ENCODE measurements around the gene MLLT1.

MLLT1 gene

GRCh38 chr19:6235031-6235951 lies 44.5 kb downstream of the MLLT1 start:
- DNase-seq (ENCODE audit: low read depth in 2 of 2), result no peak

DNA sequence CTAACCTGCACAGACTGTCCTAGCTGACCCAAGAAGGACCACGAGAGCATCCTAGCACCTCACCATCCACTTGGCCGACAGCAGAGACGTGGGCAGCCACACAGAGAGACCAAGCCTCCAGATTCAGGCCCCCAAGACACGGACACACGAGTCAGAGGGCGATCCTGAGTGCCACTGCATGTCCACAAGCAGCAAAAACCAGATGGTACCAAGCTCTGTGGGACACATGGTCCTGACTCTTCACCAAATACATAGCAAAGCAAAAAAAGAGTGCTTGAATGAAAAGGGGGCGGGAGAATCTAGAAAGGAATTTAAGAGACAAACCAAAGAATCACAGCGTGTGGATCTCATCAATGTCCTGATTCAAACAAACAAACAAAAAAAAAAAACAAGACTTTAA lies 45.2 kb downstream of the MLLT1 start:
- DNase-seq (ENCODE audit: low read depth in 2 of 2), result no peak

GRCh38 chr19:6233827-6234511 lies 45.8 kb downstream of the MLLT1 start:
- DNase-seq (ENCODE audit: low read depth in 2 of 2), result no peak

DNA sequence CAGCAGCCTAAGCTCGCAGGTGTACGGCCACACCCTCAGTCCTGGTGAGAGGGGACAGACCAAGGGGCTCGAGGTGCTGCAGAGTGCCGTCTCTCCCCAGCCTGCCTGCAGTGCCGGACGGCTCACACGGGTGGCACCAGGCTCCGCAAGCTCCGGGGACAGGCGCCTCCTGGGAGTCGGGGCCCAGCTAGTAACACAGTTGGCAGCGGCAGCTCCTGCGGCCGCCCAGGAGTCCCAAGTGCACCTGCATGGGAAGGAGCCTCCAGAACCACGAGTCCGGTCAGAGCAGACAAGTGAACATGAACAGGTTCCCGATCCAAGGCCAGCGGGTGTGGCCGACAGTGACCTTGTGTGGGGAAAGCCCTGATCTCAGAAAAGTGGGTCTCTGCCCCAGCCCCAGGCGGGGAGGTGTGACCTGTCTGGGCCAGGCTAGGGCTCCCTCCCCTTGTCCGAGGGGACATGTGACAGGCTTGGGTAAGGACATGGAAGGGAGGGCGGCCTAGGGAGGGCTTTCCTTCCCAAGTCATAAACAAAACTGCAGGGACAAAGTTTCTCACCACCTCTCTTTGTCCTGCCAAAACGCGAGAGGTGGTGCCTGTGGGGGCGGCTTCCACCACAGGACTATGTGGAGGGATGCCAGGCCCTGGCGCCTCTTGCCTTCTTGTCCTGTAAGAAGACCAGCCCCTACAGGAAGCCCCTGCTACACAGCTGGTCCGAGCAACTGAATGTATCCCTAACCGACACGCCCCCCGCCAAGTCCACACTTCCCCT lies 46.5 kb downstream of the MLLT1 start:
- no peak for DNase-seq (ENCODE audit: low read depth in 2 of 2)

DNA sequence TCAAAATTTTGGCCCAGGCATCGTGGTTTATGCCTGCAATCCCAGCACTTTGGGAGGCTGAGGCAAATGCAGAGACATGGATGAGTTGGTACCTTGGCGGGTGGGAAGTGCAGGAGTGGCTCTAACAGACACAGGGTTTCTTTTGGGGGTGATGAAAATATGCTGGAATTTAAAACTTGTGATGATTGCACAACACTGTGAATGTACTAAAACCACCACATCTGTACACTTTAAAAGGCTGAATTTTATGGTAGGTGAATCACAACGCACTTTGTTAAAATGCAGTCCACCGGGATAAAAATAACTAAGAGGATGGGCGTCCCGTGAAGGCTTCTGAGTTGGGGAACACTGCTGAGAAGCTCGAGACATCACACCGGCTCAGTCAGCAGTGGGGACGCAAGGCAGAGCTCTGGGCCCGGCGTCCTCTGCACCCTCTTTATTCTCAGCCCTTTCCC lies 47.1 kb downstream of the MLLT1 start:
- DNase-seq (ENCODE audit: low read depth in 2 of 2), result no peak

DNA sequence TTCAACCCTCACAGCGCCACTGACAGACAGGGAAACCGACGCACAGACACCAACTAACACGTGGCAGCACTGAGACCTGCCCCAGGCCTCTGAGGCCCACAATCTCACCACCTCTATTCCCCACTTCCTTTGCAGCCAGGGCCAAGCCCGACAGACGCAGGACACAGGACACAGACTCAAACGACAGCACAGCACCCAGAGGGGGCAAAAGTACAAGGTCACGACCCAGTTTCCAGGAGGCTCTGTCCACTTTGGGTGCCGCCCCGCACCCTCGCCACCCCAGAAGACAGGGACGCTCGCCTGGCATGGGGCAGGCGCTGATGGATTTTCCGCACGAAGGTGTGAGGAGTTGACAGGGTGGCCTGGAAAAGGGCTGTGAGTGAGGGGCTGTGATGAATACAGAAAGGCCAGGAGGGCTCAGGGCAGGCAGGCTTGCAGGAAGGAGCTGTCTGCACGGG lies 48.8 kb downstream of the MLLT1 start:
- DNase-seq (ENCODE audit: low read depth in 2 of 2), result no peak

DNA sequence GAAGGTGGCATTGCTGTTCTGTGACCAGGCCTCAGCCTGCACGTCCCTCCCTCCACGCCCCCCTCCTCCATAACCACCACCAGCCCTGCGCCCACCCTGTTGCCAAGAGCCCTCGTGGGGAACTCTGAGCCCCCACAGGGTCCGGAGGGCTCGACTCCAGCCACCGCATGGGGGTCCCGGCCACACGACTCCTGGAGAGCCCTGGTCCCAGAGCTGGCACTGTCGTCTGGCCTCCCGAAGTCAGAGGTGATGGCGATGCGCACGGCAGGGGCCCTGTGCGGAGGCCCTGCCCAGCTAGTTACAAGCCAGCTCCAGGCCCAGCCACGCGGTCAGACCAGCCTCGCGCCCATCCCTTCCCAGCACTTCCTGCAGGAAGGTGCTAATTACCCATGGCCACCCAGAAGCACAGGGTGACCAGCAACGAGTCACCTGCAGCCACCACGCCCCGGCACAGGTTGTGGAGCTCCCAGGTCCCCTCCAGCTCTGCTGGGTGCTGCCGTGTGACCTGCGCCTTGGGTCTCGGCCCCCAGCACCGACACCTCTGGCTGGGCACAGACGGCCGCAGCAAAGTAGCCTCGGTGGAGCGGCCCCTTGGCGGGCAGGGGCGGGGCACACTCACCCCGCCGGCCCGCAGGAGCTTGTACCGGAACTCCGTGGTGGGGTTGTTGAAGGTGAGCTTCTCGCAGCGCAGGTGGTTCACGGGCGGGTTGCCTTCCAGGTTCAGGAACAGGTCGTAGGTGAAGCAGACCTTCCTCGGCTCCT lies 49.6 kb downstream of the MLLT1 start:
- no peak for DNase-seq (ENCODE audit: low read depth in 2 of 2)

DNA sequence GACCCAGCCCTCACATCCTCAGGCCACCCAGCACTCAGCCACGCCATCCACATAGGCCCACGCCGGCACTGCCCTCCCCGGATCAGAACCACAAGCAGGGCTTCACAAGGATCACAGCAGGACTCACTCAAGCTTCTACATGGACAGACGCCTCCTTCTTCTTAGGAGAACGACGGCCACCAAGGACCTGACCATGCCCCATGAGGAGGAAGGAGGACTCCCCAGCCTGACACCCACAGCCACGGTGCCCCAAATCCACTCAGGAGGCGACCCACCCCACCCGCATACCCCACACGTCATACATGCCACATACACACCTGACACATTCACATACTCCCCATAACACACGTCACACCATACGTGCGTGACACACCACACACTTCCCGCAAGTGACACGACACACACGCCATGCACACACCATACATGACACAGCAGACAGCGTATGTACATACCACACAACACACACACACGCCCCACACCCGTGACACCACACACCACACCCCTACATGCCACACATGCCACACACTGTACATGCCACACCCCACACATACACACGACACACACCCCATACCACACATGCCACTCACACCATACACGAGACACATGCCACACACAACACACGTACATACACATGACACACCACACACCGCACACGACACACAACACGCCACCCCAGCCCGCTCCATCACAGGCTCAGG lies 50.4 kb downstream of the MLLT1 start:
- DNase-seq (ENCODE audit: low read depth in 2 of 2), result no peak

DNA sequence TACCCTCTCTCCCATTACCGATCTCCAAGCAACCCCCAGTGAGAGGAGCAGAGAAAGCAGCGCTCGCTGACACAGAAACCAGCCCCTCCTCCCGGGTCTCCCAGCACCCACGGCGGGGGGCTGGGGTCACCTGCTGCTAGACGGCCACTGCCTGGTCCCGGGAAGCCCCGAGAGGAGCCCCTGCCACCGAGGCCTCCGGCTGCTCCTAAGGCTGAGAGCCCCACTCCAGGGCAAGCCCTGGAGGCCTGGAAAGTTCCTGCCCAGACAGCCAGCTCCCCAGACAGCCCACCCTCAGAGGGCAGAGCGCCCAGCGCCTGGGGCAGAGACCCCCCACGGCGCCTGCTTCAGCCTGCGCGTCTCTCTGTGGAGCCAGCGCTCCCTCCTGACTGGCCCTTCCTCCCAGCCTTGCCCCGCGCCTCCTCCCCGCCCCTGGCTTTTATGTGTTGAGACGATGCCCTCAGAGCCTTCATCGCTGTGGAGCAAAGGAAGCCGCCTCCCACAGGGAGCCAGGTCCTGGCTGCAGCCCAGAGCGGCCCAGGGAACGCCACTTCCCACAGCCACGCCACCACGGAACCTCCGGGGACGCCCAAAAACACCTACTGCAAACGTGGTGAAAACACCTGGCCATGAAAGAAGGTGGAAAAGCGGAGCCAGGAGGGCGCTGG lies 51.1 kb downstream of the MLLT1 start:
- no peak for DNase-seq (ENCODE audit: low read depth in 2 of 2)

DNA sequence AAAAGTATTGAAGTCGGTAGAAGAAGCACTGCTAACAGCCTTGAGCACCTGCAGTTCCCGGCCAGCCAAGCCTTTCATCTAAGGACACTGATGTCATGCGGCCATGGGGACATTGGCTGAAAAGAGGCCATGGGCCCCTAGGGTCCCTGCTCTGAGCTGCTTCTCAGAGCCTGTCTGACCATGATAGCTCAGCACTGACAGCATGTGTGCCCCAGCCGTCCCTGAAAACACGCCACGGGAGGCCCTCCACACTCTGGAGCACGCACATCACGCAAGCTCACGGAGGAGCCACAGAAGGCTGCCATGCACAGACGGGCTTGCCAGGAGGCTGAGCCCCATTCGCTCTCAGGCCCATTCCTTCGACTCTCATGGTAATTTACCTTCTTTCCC lies 51.8 kb downstream of the MLLT1 start:
- no peak for DNase-seq (ENCODE audit: low read depth in 2 of 2)

GRCh38 chr19:6227156-6227935 lies 52.4 kb downstream of the MLLT1 start:
- DNase-seq (ENCODE audit: low read depth in 2 of 2), result no peak

DNA sequence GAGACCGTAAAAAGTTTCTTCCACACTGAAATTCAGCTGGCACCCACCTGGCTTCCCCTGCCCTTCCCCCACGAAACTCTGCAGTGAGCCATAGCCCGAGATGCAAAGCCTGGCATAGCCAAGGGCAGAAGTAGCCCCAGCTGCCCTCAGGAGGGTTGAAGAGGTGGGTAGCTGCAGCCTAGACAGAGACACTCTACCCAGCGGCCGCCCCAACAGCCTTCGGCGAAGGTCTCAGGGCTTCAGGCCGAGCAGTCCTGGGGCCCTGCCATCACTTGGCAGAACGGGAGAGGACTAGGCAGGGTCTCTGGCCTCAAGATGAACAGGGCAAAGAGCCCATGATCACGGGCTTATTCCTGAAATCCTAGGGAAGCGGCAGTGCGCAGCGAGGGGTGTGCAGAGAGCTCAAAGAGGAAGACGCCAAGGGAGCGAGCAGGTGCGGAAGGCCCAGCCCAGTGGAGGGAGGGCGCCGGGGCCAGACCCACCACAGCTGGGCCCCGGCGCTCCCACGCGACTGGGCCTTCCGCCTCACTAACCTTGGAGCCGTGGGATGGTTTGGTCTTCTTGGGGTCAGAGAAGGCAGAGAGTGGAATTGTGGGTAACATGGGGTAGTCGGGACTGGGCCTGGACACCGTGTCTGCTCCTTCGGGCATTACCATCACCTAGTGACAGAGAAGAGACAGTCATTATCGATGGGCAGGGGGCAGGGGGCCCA lies 53.2 kb downstream of the MLLT1 start:
- DNase-seq (ENCODE audit: low read depth in 2 of 2), result no peak

- no peak for DNase-seq (ENCODE audit: low read depth in 2 of 2)
Observed at GRCh38 chr19:6226012-6226411, 53.8 kb downstream of the MLLT1 start.

GRCh38 chr19:6225232-6225865 lies 54.4 kb downstream of the MLLT1 start:
- DNase-seq (ENCODE audit: low read depth in 2 of 2), result no peak

DNA sequence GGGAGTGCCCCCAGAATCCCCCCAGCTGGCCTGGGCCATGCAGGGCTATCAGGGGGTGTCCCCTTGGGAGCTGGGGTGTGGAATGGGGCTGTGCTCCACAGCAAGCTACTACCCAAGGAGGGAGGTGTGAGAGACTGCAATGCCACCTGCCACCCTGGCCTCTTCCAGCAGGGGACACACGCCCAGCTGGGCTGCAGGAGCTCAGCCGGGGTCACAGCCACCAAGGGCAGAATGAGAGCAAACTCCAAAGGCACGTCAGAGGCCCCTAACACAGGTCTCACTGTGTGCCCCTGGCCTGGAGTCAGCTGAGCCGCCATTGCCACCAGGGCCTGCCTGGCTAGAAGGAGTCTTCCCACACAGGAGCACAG lies 55.5 kb downstream of the MLLT1 start:
- no peak for DNase-seq (ENCODE audit: low read depth in 2 of 2)

DNA sequence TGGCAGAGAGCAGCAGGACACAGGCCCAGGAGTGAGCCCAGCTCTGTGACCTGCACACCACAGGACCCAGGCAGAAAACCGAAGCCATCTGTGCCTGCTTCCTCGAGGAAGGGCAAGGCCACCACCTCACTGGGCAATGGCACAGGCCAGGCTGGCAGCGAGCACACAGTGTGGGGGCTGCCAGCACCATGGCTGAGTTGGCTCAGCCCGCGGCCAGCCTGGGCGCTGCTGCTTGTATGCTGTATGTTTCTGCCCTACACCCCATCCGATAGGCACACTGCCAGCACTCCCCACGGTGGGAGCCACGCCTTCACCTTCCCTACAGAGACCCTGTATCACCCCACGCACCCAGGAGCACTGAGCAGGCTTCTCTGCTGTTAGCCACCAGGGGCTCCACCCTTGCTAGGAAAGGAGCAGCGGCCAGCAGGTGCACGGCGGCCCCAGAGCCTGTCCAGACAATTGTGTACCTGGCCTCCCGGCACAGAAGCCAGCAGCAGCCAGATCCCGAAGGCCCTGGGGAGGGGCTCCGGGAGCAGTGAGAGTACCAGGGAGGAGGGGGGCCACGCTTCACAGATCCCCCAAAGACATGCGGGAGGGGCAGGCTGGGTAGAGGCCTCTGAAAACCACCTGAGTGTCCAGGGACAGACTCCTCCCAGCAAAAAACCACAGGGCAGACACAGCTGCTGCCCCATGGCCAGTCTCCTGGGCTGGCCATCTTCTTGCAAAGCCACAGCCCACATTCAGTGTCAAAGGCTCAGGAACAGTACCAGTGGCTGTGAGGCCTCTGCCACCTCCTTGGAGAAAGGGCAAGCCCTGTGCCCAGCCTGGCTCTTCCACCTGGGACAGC lies 56.1 kb downstream of the MLLT1 start:
- no peak for DNase-seq (ENCODE audit: low read depth in 2 of 2)

DNA sequence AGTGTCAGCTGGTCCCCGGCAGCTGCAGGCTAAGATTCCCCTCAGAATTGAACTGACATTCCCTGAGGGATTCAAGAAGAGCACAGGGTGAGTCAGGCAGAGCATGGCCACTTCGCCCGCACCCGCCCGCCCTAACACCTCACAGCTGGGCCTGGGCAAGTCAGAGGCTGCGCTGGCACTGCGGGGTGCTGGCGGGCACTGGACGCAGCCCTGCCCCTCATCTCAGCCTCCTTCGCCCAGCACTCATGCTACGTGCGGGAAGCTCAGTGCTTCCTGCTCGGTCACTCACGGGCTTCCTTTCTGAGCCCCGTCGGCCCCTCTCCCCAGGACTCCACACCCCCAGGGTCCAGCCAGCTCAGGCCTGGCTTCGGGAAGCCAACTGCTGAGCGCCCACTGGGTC lies 56.9 kb downstream of the MLLT1 start:
- no peak for DNase-seq (ENCODE audit: low read depth in 2 of 2)
